Measurements from ENCODE around the gene S1PR4. TPM values are rescaled to one million over a fixed set of nuclear protein-coding genes. Genes with fewer than 3 reads are reported as not detected.
"Not testable (repeated sequence)": the region's sequence is repeated elsewhere in the genome, so short reads cannot be mapped to it uniquely, and the experiment has no call there.

Gene S1PR4
- total and polyA plus RNA-seq, 4 donors: 7.3 to 40.5 (median 16.8) TPM

DNA sequence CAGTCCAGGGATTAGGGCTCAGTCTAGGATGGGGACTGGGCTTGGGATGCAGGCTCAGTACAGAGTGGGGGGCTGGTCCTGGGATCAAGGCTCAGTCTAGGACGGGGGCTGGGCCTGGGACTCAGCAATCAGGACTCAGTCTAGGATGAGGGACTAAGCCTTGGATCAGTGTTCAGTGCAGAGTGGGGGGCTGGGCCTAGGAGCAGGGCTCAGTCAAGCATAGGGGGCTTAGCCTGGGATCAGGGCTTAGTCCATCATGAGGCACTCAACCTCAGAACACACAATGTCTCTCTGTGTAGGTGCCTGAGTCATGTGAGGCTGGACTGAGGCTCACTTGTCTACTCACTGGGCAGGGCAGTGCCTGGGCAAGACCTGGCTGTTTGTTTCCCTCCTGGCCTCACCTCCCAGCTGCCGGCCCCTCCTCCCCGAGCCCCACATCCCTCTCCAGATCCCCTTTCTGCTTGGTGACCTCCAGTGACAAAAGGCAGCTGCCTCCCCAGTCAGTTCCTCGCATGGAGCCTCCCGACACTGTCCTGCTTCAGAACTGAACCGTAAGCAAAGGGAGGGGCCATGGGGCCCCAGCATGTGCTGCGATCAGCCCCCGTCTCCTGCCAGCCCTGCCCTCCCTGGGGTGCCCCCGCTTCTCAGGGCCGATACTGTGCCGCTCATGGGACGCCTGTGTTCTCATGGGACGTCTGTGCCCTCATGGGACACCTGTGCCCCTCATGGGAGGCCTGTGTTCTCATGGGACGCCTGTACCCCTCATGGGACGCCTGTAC is 6.5 kb upstream of the S1PR4 start:
- WGBS, 2 donors: 83 to 86% methylated on average over 15 of the region's 15 CpGs
- ATAC-seq (ENCODE audit: insufficient read depth, low FRiP score): no peak

DNA sequence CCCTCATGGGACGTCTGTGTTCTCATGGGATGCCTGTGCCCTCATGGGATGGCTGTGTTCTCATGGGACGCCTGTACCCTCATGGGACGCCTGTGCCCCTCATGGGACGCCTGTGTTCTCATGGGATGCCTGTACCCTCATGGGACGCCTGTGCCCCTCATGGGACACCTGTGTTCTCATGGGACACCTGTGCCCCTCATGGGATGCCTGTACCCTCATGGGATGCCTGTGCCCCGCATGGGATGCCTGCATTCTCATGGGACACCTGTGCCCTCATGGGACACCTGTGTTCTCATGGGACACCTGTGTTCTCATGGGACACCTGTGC is 5.9 kb upstream of the S1PR4 start:
- Histone ChIP-seq H3K27ac (ENCODE audit: low read depth in 1 of 2, low read length in 1 of 2) (peak overlapping the region in 1 of 2 donors; percentile 18), H3K4me1 (ENCODE audit: control insufficient read depth in 5 of 5, insufficient read depth in 5 of 5, low read length in 5 of 5) (peaks cover 0 to 13% (median 0%) of the 10 kb centered on the region in 5 donors)
- DNase-seq; ATAC-seq (ENCODE audit: insufficient read depth, low FRiP score); H3K4me3 ChIP-seq; H3K27me3 ChIP-seq (ENCODE audit: control insufficient read depth in 3 of 3, insufficient read depth in 3 of 3, low read length in 2 of 3); H3K9ac ChIP-seq (ENCODE audit: insufficient read depth in 1 of 2, low read length in 2 of 2); H3K9me3 ChIP-seq (ENCODE audit: control insufficient read depth in 4 of 4, insufficient read depth in 3 of 4, low read length in 3 of 4); H3K36me3 ChIP-seq (ENCODE audit: control insufficient read depth in 4 of 4, insufficient read depth in 4 of 4, low read length in 4 of 4): not testable (repeated sequence)
- WGBS, 2 donors: 85 to 88% methylated on average over 6 of the region's 6 CpGs

More for the DNA sequence above, 6.5 kb upstream of the S1PR4 start:
- Histone ChIP-seq H3K4me3 (no peak overlapping the region), H3K27ac (ENCODE audit: low read depth in 1 of 2, low read length in 1 of 2) (peak overlapping the region in 1 of 2 donors; percentile 18), H3K9me3 (ENCODE audit: control insufficient read depth in 4 of 4, insufficient read depth in 3 of 4, low read length in 3 of 4) (no peaks in the 10 kb centered on the region), H3K36me3 (ENCODE audit: control insufficient read depth in 4 of 4, insufficient read depth in 4 of 4, low read length in 4 of 4) (no peaks in the 10 kb centered on the region), H3K4me1 (ENCODE audit: control insufficient read depth in 5 of 5, insufficient read depth in 5 of 5, low read length in 5 of 5) (peaks cover 0 to 9% (median 0%) of the 10 kb centered on the region in 5 donors), H3K27me3 (ENCODE audit: control insufficient read depth in 3 of 3, insufficient read depth in 3 of 3, low read length in 2 of 3) (no peaks in the 10 kb centered on the region), H3K9ac (ENCODE audit: insufficient read depth in 1 of 2, low read length in 2 of 2) (no peak overlapping the region)
- no peak for DNase-seq
- TF ChIP-seq, protein P1, sequence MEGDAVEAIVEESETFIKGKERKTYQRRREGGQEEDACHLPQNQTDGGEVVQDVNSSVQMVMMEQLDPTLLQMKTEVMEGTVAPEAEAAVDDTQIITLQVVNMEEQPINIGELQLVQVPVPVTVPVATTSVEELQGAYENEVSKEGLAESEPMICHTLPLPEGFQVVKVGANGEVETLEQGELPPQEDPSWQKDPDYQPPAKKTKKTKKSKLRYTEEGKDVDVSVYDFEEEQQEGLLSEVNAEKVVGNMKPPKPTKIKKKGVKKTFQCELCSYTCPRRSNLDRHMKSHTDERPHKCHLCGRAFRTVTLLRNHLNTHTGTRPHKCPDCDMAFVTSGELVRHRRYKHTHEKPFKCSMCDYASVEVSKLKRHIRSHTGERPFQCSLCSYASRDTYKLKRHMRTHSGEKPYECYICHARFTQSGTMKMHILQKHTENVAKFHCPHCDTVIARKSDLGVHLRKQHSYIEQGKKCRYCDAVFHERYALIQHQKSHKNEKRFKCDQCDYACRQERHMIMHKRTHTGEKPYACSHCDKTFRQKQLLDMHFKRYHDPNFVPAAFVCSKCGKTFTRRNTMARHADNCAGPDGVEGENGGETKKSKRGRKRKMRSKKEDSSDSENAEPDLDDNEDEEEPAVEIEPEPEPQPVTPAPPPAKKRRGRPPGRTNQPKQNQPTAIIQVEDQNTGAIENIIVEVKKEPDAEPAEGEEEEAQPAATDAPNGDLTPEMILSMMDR (IDR thresholded peaks at IDR 0.05; ENCODE audit: control extremely low read depth, extremely low read depth): no peak

DNA sequence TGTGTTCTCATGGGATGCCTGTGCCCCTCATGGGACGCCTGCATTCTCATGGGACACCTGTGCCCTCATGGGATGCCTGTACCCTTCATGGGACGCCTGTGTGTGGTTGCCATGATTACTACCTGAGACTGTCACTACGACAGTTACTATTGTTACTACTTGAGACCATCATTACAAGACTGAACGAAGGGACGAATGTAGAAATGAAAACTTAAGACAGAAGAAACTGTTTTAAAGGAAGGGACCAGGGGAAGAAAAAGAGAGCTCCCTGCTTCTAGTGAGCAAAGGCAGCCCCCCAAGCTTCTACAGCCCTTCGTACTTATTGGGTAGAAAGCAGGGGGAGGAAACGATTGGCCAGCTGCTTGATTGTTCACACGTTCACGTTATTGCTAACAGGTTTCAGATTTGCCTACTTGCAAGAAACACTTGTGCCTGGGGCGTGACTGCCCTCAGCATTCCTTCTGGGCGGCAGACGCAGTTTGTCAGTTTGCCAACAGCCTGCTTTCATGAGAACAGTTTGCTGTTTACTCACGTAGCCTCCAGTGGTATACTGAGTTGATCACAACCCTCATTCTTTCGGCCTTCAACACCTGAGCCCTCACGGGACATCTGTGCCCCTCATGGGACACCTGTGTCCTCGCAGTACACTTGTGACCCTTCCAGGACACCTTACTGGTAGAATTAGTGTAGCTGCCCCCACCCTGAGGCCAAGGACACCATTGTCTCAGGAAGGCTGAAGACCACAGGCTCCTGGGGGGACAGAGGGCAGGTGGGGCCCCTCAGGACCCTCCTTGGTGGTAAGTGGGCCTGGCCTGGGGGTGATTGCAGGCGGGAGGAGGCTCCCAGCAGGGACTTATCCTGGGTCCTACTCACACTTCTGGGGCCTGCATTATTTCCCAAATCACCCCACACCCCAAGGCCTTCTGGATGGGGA is 2.5 kb upstream of the S1PR4 start:
- no peaks in the 10 kb centered on the region for H3K36me3 ChIP-seq (ENCODE audit: control insufficient read depth in 4 of 4, insufficient read depth in 4 of 4, low read length in 4 of 4)
- H3K4me3 ChIP-seq: no peak overlapping the region
- no peaks in the 10 kb centered on the region for H3K9me3 ChIP-seq (ENCODE audit: control insufficient read depth in 4 of 4, insufficient read depth in 3 of 4, low read length in 3 of 4)
- H3K4me1 ChIP-seq (ENCODE audit: control insufficient read depth in 5 of 5, insufficient read depth in 5 of 5, low read length in 5 of 5): peaks cover 0 to 23% (median 0%) of the 10 kb centered on the region in 5 donors
- H3K27ac ChIP-seq (ENCODE audit: low read depth in 1 of 2, low read length in 1 of 2): peak overlapping the region in 1 of 2 donors; percentile 95
- TF ChIP-seq, protein P1 (IDR thresholded peaks at IDR 0.05; ENCODE audit: control extremely low read depth, extremely low read depth): no peak
- whole genome bisulfite sequencing, 2 donors: 41 to 60% methylated on average over 17 of the region's 17 CpGs
- H3K9ac ChIP-seq (ENCODE audit: insufficient read depth in 1 of 2, low read length in 2 of 2): no peak overlapping the region
- ATAC-seq (ENCODE audit: insufficient read depth, low FRiP score) (peak; percentile 12), DNase-seq (peak; percentile 47 to 80 (median 70))
- H3K27me3 ChIP-seq (ENCODE audit: control insufficient read depth in 3 of 3, insufficient read depth in 3 of 3, low read length in 2 of 3): no peaks in the 10 kb centered on the region

Data from lung (tissue), 12 donors.